22Rv1 (cell line): ENCODE measurements around the gene CDK5.

Source experiments
- H3K27ac ChIP-seq: fragments of 450-650 bp; 2 replicates; pipeline ENCODE4 v1.5.1; 2017
- CTCF ChIP-seq: fragments of 450-650 bp; IDR thresholded peaks from 2 replicates; pipeline ENCODE4 v1.5.1; 2017; ENCODE audit warnings: mild to moderate bottlenecking
- ZFX ChIP-seq: fragments of 450-650 bp; IDR thresholded peaks from 2 replicates; pipeline ENCODE4 v1.6.1; 2017; ENCODE audit warnings: antibody characterized with exemption, borderline replicate concordance

The CDK5 gene

GRCh38 chr7:151086802-151087244 lies 29.1 kb upstream of the CDK5 start:
- peak overlapping the region; percentile 100 for H3K27ac ChIP-seq
- TF ChIP-seq CTCF (no peak), ZFX (no peak)

GRCh38 chr7:151085691-151086620 lies 28.3 kb upstream of the CDK5 start, which contains the start of gene AGAP3:
TSS of gene AGAP3 (plus strand) at chr7:151086475. CDS start at chr7:151086742, 267 bp downstream.
- H3K27ac ChIP-seq = peak within 1 kb of the TSS; percentile 100
- TF ChIP-seq CTCF = no peak
- no peak for TF ChIP-seq ZFX

DNA sequence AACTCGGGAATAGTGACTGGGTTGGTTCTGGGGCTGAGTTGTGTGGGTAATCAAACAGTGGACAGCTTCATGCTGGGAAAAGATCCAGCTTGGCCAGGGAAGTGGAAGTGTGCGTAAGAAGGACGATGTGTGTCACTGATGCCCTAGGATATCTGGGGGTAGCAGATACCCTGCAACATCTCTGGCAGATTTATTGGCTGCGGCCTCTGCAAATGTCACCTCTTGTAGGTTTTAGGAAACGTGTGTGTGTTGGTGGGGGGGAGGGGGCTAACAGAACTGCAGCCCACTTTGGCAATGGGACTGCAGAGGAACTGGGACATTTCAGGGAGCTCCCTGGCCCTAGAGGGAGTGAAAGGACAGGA lies 27.6 kb upstream of the CDK5 start:
- H3K27ac ChIP-seq = peak overlapping the region; percentile 100
- TF ChIP-seq ZFX (no peak), CTCF (no peak)

DNA sequence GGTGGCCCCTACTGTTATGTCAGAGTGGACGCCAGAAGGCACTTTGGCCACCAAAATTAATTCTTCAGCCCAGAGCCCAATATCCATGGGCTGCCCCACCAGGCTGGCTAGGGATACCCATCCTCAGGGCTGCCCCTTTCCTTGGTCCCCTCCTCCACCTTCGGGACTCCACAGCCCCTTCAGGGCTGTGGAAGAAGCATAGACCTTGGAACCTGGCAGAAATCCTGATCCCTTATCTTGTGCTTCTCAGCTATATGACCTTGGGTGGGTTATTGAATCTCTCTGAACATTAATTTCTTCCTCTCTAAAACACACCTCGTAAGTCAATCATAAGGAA lies 26.1 kb upstream of the CDK5 start:
- H3K27ac ChIP-seq = peak overlapping the region; percentile 100

DNA sequence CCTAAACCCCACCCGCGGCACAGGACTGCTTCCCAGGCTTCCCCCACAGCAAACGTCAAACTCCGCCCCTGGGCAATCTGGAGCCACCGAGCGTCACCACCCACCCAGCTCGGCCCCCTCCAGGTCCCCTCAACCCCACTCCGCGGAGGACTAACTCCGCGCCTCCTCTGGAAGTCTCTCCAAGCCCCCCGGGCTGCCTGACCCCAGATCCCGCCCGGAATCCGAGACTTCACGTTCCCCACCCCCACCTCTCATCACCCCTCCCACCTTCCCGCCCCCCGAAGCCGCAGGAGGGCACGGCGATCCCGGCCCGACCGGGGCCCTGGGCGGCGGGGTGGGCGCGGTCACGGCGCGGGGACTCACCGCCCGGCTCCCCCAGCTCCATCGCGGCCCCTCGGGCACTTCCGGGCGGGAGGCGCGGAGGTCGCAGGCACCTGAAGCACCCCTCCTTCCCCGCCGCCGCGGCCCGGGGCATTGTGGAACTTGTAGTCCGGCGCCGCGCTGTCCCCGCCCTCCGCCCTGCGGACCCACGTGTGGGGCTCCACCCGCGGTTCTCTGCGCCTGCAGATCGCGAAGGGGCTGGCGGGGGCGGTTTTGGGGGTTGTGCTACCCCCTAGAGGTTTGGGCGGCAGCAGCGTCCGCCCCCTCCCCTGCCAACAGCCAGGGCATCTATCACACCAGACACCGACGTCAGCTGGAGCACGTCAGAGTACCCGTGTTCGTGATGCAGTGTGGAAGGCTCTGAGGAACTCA lies 25.6 kb upstream of the CDK5 start, which contains the start of gene TMUB1:
TSS of gene TMUB1 (minus strand) at position 423 of the 753 bp plus-strand sequence. CDS start 930 bp downstream, outside the sequence.
- TF ChIP-seq ZFX (no peak), CTCF (no peak)
- H3K27ac ChIP-seq = peak within 1 kb of the TSS; percentile 100

More for the DNA sequence above, 26.1 kb upstream of the CDK5 start:
- TF ChIP-seq ZFX = no peak
- TF ChIP-seq CTCF = no peak

GRCh38 chr7:151082141-151083070 lies 24.7 kb upstream of the CDK5 start:
- peak overlapping the region; percentile 100 for H3K27ac ChIP-seq
- TF ChIP-seq CTCF (no peak), ZFX (no peak)
